Measurements from ENCODE around the gene ELL. TPM values are rescaled to one million over a fixed set of nuclear protein-coding genes. Genes with fewer than 3 reads are reported as not detected.

Gene ELL
- polyA plus RNA-seq, 1 of the 3 experiments (the other 2 are of a cell fraction): 7.4 TPM

DNA sequence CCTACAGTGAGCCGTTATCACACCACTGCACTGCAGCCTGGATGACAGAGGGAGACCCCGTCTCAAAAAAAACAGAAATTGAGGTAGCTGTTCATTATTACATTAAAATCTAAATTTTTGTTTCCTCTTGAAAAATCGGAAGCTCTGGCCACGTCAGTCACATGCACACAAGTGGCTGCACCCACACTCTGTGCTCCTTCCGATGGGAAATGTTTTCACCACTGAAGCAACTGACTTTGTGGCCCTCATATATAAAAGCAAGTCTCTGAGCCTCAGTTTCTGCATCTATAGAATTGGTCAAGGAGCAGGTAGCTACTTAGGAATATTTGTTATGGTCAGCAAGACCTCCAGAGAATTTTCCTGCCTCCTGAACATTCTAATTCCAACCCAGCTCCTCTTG lies 128.9 kb downstream of the ELL start:
- Histone ChIP-seq H2AFZ (ENCODE audit: low read depth) (no peak overlapping the region), H4K20me1 (ENCODE audit: insufficient read depth) (no peaks in the 10 kb centered on the region; the same call in 1 of the 2 replicates), H3K36me3 (replicated peaks in 1 of 2; ENCODE audit: control insufficient read depth in 1 of 2, insufficient read depth in 2 of 2, low read length in 1 of 2) (peaks cover 3 to 6% of the 10 kb centered on the region in 2 experiments), H3K27ac (ENCODE audit: low read depth in 2 of 2, low read length in 1 of 2) (no peak overlapping the region), H3K4me3 (ENCODE audit: low read depth in 2 of 2, low read length in 1 of 2) (no peak overlapping the region), H3K79me2 (ENCODE audit: insufficient read depth) (no peaks in the 10 kb centered on the region; the same call in 1 of the 2 replicates), H3K9me3 (no peaks in the 10 kb centered on the region), H3K9me2 (no peaks in the 10 kb centered on the region), H3K27me3 (ENCODE audit: insufficient read depth) (no peaks in the 10 kb centered on the region), H3K9ac (no peak overlapping the region), H3K4me2 (no peak overlapping the region), H3F3A (replicated peaks; ENCODE audit: insufficient read depth) (peaks cover 8% of the 10 kb centered on the region), H3K4me1 (ENCODE audit: control insufficient read depth in 1 of 2, insufficient read depth in 2 of 2, low read depth in 1 of 2, low read length in 1 of 2) (peaks cover 0 to 7% of the 10 kb centered on the region in 2 experiments; a peak in 1 of 4 replicates)
- ChIA-PET CTCF (interaction anchor here (0.8 to 1.4 kb wide), 4 partner anchors 9 to 113 kb away, joined by 3 to 5 read pairs (median 4); no protein-coding TSS in a partner anchor), POLR2A (interaction anchor here (0.6 kb wide), 1 partner anchor 120 kb away, joined by 3 read pairs; no protein-coding TSS in a partner anchor)
- TF ChIP-seq CHD2 (IDR thresholded peaks at IDR 0.05; ENCODE audit: low read length, partially characterized antibody) (no peak), GABPA (IDR thresholded peaks at IDR 0.05; ENCODE audit: low read depth) (no peak), SIN3A (IDR thresholded peaks at IDR 0.05; ENCODE audit: borderline replicate concordance, low read depth, low read length) (no peak), RXRA (IDR thresholded peaks at IDR 0.05; ENCODE audit: borderline replicate concordance, low read depth) (no peak), GATA2 (CRISPR knock-in tag; IDR thresholded peaks at IDR 0.05) (no peak), FOXM1 (IDR thresholded peaks at IDR 0.05; ENCODE audit: low read depth) (no peak), TAF1 (IDR thresholded peaks at IDR 0.05; ENCODE audit: borderline replicate concordance, low read depth, low read length) (no peak), RCOR1 (IDR thresholded peaks at IDR 0.05; ENCODE audit: low read length) (no peak), EP300 (IDR thresholded peaks at IDR 0.05; ENCODE audit: borderline replicate concordance in 1 of 2, low read depth in 1 of 2, low read length in 1 of 2) (no peak), FOXJ3 (CRISPR knock-in tag; IDR thresholded peaks at IDR 0.05) (no peak), YY1 (IDR thresholded peaks at IDR 0.05; ENCODE audit: low read depth) (no peak)
- TF ChIP-seq, protein P1, sequence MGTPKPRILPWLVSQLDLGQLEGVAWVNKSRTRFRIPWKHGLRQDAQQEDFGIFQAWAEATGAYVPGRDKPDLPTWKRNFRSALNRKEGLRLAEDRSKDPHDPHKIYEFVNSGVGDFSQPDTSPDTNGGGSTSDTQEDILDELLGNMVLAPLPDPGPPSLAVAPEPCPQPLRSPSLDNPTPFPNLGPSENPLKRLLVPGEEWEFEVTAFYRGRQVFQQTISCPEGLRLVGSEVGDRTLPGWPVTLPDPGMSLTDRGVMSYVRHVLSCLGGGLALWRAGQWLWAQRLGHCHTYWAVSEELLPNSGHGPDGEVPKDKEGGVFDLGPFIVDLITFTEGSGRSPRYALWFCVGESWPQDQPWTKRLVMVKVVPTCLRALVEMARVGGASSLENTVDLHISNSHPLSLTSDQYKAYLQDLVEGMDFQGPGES (IDR thresholded peaks at IDR 0.05; ENCODE audit: low read depth, low read length): no peak
- TF ChIP-seq, protein P2, sequence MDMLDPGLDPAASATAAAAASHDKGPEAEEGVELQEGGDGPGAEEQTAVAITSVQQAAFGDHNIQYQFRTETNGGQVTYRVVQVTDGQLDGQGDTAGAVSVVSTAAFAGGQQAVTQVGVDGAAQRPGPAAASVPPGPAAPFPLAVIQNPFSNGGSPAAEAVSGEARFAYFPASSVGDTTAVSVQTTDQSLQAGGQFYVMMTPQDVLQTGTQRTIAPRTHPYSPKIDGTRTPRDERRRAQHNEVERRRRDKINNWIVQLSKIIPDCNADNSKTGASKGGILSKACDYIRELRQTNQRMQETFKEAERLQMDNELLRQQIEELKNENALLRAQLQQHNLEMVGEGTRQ (IDR thresholded peaks at IDR 0.05; ENCODE audit: borderline replicate concordance, low read depth, low read length): no peak
- TF ChIP-seq, protein P3, sequence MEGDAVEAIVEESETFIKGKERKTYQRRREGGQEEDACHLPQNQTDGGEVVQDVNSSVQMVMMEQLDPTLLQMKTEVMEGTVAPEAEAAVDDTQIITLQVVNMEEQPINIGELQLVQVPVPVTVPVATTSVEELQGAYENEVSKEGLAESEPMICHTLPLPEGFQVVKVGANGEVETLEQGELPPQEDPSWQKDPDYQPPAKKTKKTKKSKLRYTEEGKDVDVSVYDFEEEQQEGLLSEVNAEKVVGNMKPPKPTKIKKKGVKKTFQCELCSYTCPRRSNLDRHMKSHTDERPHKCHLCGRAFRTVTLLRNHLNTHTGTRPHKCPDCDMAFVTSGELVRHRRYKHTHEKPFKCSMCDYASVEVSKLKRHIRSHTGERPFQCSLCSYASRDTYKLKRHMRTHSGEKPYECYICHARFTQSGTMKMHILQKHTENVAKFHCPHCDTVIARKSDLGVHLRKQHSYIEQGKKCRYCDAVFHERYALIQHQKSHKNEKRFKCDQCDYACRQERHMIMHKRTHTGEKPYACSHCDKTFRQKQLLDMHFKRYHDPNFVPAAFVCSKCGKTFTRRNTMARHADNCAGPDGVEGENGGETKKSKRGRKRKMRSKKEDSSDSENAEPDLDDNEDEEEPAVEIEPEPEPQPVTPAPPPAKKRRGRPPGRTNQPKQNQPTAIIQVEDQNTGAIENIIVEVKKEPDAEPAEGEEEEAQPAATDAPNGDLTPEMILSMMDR (IDR thresholded peaks at IDR 0.05): no peak
- TF ChIP-seq, protein P4, sequence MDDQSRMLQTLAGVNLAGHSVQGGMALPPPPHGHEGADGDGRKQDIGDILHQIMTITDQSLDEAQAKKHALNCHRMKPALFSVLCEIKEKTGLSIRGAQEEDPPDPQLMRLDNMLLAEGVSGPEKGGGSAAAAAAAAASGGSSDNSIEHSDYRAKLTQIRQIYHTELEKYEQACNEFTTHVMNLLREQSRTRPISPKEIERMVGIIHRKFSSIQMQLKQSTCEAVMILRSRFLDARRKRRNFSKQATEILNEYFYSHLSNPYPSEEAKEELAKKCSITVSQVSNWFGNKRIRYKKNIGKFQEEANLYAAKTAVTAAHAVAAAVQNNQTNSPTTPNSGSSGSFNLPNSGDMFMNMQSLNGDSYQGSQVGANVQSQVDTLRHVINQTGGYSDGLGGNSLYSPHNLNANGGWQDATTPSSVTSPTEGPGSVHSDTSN (IDR thresholded peaks at IDR 0.05): no peak
- DNase-seq: no peak
- WGBS (ENCODE audit: low lambda C conversion rate): 84% methylated on average over 5 of the region's 5 CpGs

Other genes with a start within 250 kb of the ELL start
- 1.9 and 2.5 TPM in 2 replicates for gene IQCN, start 247.6 kb downstream of the ELL start, polyA plus RNA-seq (2012; rRNA removed)
- gene JUND, start 240.4 kb downstream of the ELL start, polyA plus RNA-seq (2012; rRNA removed): 92.5 and 115 TPM in 2 replicates
- 235 and 277 TPM in 2 replicates for gene LSM4, start 199.0 kb downstream of the ELL start, polyA plus RNA-seq (2012; rRNA removed)
- 13.8 and 13.9 TPM in 2 replicates for gene PGPEP1, start 181.5 kb downstream of the ELL start, polyA plus RNA-seq (2012; rRNA removed)
- gene GDF15, start 135.9 kb downstream of the ELL start, polyA plus RNA-seq (2012; rRNA removed): 74.1 and 129 TPM in 2 replicates
- gene LRRC25, start 124.4 kb downstream of the ELL start, polyA plus RNA-seq (2012; rRNA removed): not detected in 2 replicates
- gene SSBP4, start 102.7 kb downstream of the ELL start, polyA plus RNA-seq (2012; rRNA removed): 22.5 and 24.9 TPM in 2 replicates
- 48.0 and 49.4 TPM in 2 replicates for gene ISYNA1, start 83.9 kb downstream of the ELL start, polyA plus RNA-seq (2012; rRNA removed)
- 227 and 273 TPM in 2 replicates for gene FKBP8, start 21.5 kb upstream of the ELL start, polyA plus RNA-seq (2012; rRNA removed)
- 151 and 165 TPM in 2 replicates for gene KXD1, start 35.8 kb upstream of the ELL start, polyA plus RNA-seq (2012; rRNA removed)
- gene UBA52, start 49.8 kb upstream of the ELL start, polyA plus RNA-seq (2012; rRNA removed): 2,690 and 3,026 TPM in 2 replicates
- gene REX1BD, start 66.7 kb upstream of the ELL start, polyA plus RNA-seq (2012; rRNA removed): 109 and 159 TPM in 2 replicates
- gene CRLF1, start 84.7 kb upstream of the ELL start, polyA plus RNA-seq (2012; rRNA removed): 0.71 and 0.84 TPM in 2 replicates
- 5.8 and 9.6 TPM in 2 replicates for gene TMEM59L, start 90.8 kb upstream of the ELL start, polyA plus RNA-seq (2012; rRNA removed)
- gene KLHL26, start 115.0 kb upstream of the ELL start, polyA plus RNA-seq (2012; rRNA removed): 1.9 and 4.6 TPM in 2 replicates
- gene CRTC1, start 161.6 kb upstream of the ELL start, polyA plus RNA-seq (2012; rRNA removed): 2.2 and 5.0 TPM in 2 replicates